HepG2 (cell line): ENCODE results near the gene SVOP. TPM values are rescaled to one million over a fixed set of nuclear protein-coding genes. Genes with fewer than 3 reads are reported as not detected.

ENCODE experiments used
- ATAC-seq: fragments of 200-7000 bp; cut with Tn5 transposase; 3 replicates; pipeline ENCODE4 v1.9.1; 2020; ENCODE audit warnings: mild to moderate bottlenecking, moderate library complexity
- BruUV-seq: library from RNA; stranded (reverse); fragments of 400-500 nt; replicated peaks from 2 replicates; lab custom pipeline; 2021; lab: Mats Ljungman, UMichigan
- CTCF ChIA-PET: fragments of 300-600 bp; formaldehyde crosslinking; extraction: SDS; loops from one replicate; lab custom pipeline; 2021; ENCODE audit warnings: low total read pairs, inconsistent platforms, low intra/inter-chr PET ratio; lab: Yijun Ruan, JAX
- POLR2A ChIA-PET: fragments of 350-600 bp; sonication (Branson Sonifier 250); formaldehyde crosslinking; loops from one replicate; lab custom pipeline; 2020; ENCODE audit warnings: antibody characterized with exemption, inconsistent platforms; lab: Yijun Ruan, JAX
- DNase-seq: peaks from one replicate; pipeline ENCODE4 v3.0.0-alpha.2; 2015; ENCODE audit warnings: low spot score
- FAIRE-seq: peaks from 3 replicates; lab custom pipeline; 2011; peaks lifted over from hg19 to GRCh38; lab: Jason Lieb, UNC
- H2AFZ ChIP-seq: one replicate; pipeline ENCODE4 v1.6.1; 2011; ENCODE audit warnings: low read length, inconsistent platforms
- H3K27ac ChIP-seq: fragments of 300-600 bp; 3 replicates; pipeline ENCODE4 v1.8.0; 2011; ENCODE audit warnings: mixed run types, mild to moderate bottlenecking, mixed read lengths, low read length, inconsistent platforms; ENCODE audit not compliant: insufficient read depth; ENCODE audit errors: extremely low read length
- H3K27me3 ChIP-seq, 2 experiments: fragments of 200-600 bp in 1 of 2; 2 replicates in 1 of 2; 3 replicates in 1 of 2; pipeline versions ENCODE4 v1.6.0 to v1.8.0; 2011; ENCODE audit warnings: low read length in 2 of 2, mild to moderate bottlenecking in 2 of 2, moderate library complexity in 2 of 2, inconsistent platforms in 1 of 2; ENCODE audit not compliant: insufficient read depth in 2 of 2, control insufficient read depth in 1 of 2
- H3K36me3 ChIP-seq, 2 experiments: fragments of 200-600 bp in 1 of 2; replicated peaks in 1 of 2; 2 replicates in 1 of 2; 3 replicates in 1 of 2; pipeline versions ENCODE4 v1.5.1 to v1.8.0; 2011; ENCODE audit warnings: low read length in 2 of 2, inconsistent platforms in 1 of 2; ENCODE audit not compliant: insufficient read depth in 2 of 2, control insufficient read depth in 1 of 2
- H3K4me1 ChIP-seq: 2 replicates; pipeline ENCODE4 v1.5.1; 2012; ENCODE audit warnings: low read length, inconsistent platforms; ENCODE audit not compliant: insufficient read depth
- H3K4me2 ChIP-seq: 2 replicates; pipeline ENCODE4 v1.6.0; 2011; ENCODE audit warnings: low read depth, low read length, inconsistent platforms
- H3K4me3 ChIP-seq, 3 experiments: fragments of 200-600 bp in 1 of 3; sonication (generic), shearing (Covaris generic) in 1 of 3; replicated peaks in 1 of 3; 2 replicates each; pipeline ENCODE4 v1.5.1; 2011 to 2016; ENCODE audit warnings: low read length in 3 of 3, inconsistent platforms in 2 of 3, low read depth in 2 of 3, mild to moderate bottlenecking in 2 of 3, control low read depth in 1 of 3, mixed read lengths in 1 of 3; ENCODE audit not compliant: insufficient read depth in 1 of 3
- H3K79me2 ChIP-seq: one replicate; pipeline ENCODE4 v1.6.1; 2011; ENCODE audit warnings: low read length, inconsistent platforms; ENCODE audit not compliant: insufficient read depth
- H3K9ac ChIP-seq: 2 replicates; pipeline ENCODE4 v1.6.0; 2011; ENCODE audit warnings: mild to moderate bottlenecking, low read depth, low read length, inconsistent platforms; ENCODE audit not compliant: insufficient read depth
- H3K9me3 ChIP-seq: 2 replicates; pipeline ENCODE4 v1.5.1; 2012; ENCODE audit warnings: mild to moderate bottlenecking, low read length
- H4K20me1 ChIP-seq: 2 replicates; pipeline ENCODE4 v1.6.0; 2011; ENCODE audit warnings: inconsistent platforms, mild to moderate bottlenecking, low read length, moderate library complexity; ENCODE audit not compliant: insufficient read depth
- CHD2 ChIP-seq: IDR thresholded peaks from 2 replicates; pipeline ENCODE4 v1.6.1; 2011; ENCODE audit warnings: low read depth, low read length, improper control_type of control experiment
- FOXK1 ChIP-seq: sonication (generic); formaldehyde crosslinking; IDR thresholded peaks from 2 replicates; pipeline ENCODE4 v1.4.0; 2020; ENCODE audit warnings: low read depth, missing genetic modification reagents, borderline replicate concordance
- HNRNPK ChIP-seq: fragments of 200-400 bp; formaldehyde crosslinking; IDR thresholded peaks from 2 replicates; pipeline ENCODE4 v1.6.1; 2018; ENCODE audit warnings: low read length, low read depth, moderate library complexity, mild to moderate bottlenecking; ENCODE audit not compliant: poor library complexity, severe bottlenecking
- KAT2B ChIP-seq: fragments of 150-350 bp; IDR thresholded peaks from 2 replicates; pipeline ENCODE4 v1.6.1; 2014; ENCODE audit warnings: low read depth, low read length, borderline replicate concordance
- KLF13 ChIP-seq: sonication (generic); formaldehyde crosslinking; IDR thresholded peaks from 2 replicates; pipeline ENCODE4 v1.4.0; 2020; ENCODE audit warnings: mild to moderate bottlenecking, missing genetic modification reagents
- MYNN ChIP-seq: sonication (generic); formaldehyde crosslinking; IDR thresholded peaks from 2 replicates; pipeline ENCODE4 v1.4.0; 2020; ENCODE audit warnings: mild to moderate bottlenecking, low read depth, missing genetic modification reagents
- RFXANK ChIP-seq: IDR thresholded peaks from 2 replicates; pipeline ENCODE4 v1.6.1; 2016
- ZFP37 ChIP-seq: sonication (generic); formaldehyde crosslinking; IDR thresholded peaks from 2 replicates; pipeline ENCODE4 v1.4.0; 2020; ENCODE audit warnings: missing genetic modification reagents, borderline replicate concordance
- ZNF292 ChIP-seq: sonication (generic); formaldehyde crosslinking; IDR thresholded peaks from 2 replicates; pipeline ENCODE4 v1.8.1; 2022; ENCODE audit warnings: mild to moderate bottlenecking, low read depth, missing genetic modification reagents, borderline replicate concordance
- ZNF557 ChIP-seq: sonication (generic); formaldehyde crosslinking; IDR thresholded peaks from 2 replicates; pipeline ENCODE4 v1.4.0; 2020; ENCODE audit warnings: missing genetic modification reagents
- ZNF773 ChIP-seq: sonication (generic); formaldehyde crosslinking; IDR thresholded peaks from 2 replicates; pipeline ENCODE4 v1.4.0; 2020; ENCODE audit warnings: missing genetic modification reagents, borderline replicate concordance
- WGBS: methylation state at CpG from one replicate; pipeline ENCODE4 v1.1.6; 2017; ENCODE audit warnings: low lambda C conversion rate; 5-methylcytosine and 5-hydroxymethylcytosine counted together
- in situ Hi-C: cut with HindIII; loops from 2 replicates; pipeline ENCODE4 v1.10.0; 2017; ENCODE audit warnings: low pct_unique_long_range_greater_than_20kb; ENCODE audit not compliant: extremely low pct_ligation_motif_present
- intact Hi-C: fragments of 100-400 bp; cut with micrococcal nuclease; formaldehyde crosslinking; loops from one replicate; pipeline ENCODE4 v1.10.0; 2022; ENCODE audit not compliant: unreplicated experiment
- polyA plus RNA-seq, 8 experiments: library from polyadenylated mRNA; depleted of rRNA in 3 of 8; stranded (reverse) in 7 of 8; unstranded in 1 of 8; fragments of >200 nt; fragmentation: Illumina TruSeq in 4 of 8; extraction: Trizol in 4 of 8; gene quantifications; 2 replicates each; pipeline versions ENCODE4 v1.2.1 to v1.2.3, GENCODE V29; 2011 to 2016; ENCODE audit warnings: low read depth in 4 of 8, missing spikeins in 1 of 8, mixed read lengths in 1 of 8; ENCODE audit not compliant: insufficient read depth in 1 of 8
- total RNA-seq, 5 experiments: library from RNA; depleted of rRNA; stranded (reverse); fragments of >200 nt; fragmentation: Illumina TruSeq; extraction: Trizol; gene quantifications; 2 replicates each; pipeline ENCODE4 v1.2.3, GENCODE V29; 2016; ENCODE audit warnings: low read depth in 1 of 5
- TF ChIP-seq, protein P1 (sequence below): sonication (generic); formaldehyde crosslinking; IDR thresholded peaks from 2 replicates; pipeline ENCODE4 v1.4.0; 2020; ENCODE audit warnings: mild to moderate bottlenecking, missing genetic modification reagents, borderline replicate concordance
- TF ChIP-seq, protein P2 (sequence below): sonication (generic); formaldehyde crosslinking; IDR thresholded peaks from 2 replicates; pipeline ENCODE4 v1.8.1; 2023; ENCODE audit warnings: mild to moderate bottlenecking, missing genetic modification reagents

Gene SVOP
- total and polyA plus RNA-seq, 2 of the 13 experiments (the other 11 are each of a cell fraction or from before 2014, with no cell fraction given) = not detected

DNA sequence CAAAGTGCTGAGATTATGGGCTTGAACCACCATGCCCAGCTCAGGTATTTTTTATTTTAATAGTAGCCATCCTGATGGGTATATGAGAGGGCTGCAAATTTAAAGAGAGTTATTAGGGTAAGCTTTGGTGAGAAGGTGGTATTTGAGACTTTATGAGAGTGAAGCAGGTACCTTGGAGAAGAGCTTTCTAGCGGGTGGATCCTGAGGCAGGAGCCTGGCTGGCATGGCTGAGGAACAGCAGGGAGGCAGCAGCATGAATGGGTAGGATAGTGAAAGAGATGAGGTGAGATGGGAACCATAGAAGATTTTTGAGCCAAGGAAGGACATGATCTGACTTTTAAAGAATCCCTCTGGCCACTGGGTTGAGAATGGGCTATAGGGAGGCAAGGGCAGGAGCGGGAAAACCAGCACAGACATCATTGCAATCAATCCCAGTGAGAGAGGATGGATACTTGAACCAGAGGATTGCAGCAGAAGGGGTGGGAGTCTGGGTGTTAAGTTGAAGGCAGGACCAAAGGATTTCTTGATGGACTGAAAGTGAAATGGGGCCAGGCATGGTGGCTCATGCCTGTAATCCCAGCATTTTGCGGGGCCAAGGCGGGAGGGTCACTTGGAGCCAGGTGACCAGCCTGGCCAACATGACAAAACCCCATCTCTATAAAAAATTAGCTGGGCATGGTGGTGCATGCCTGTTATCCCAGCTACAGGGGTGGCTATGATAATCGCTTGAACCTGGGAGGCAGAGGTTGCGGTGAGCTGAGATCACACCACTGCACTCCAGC lies 5.7 kb downstream of the SVOP start:
- CTCF ChIA-PET = no interaction called here
- ATAC-seq (no peak), FAIRE-seq (no peak)

More for the DNA sequence above, 5.7 kb downstream of the SVOP start:
- Histone ChIP-seq H3K4me2 (no peak overlapping the region), H3K4me1 (peaks cover 14% of the 10 kb centered on the region), H4K20me1 (no peaks in the 10 kb centered on the region), H3K9me3 (no peaks in the 10 kb centered on the region), H3K4me3 (no peak overlapping the region), H3K79me2 (no peaks in the 10 kb centered on the region), H3K36me3 (no peaks in the 10 kb centered on the region), H3K27me3 (peaks cover 0 to 13% of the 10 kb centered on the region in 2 experiments; a peak in 1 of 5 replicates), H3K9ac (no peak overlapping the region), H3K27ac (no peak overlapping the region), H2AFZ (no peak overlapping the region)
- no peak for DNase-seq
- intact Hi-C loops = no loop called here
- in situ Hi-C loops = no loop called here
- WGBS = 41% methylated on average over 6 of the region's 6 CpGs
- no TSS peak for BruUV-seq
- POLR2A ChIA-PET = no interaction called here
- TF ChIP-seq MYNN (no peak), KAT2B (no peak), ZNF557 (no peak), KLF13 (CRISPR knock-in tag) (no peak), ZNF773 (no peak), FOXK1 (CRISPR knock-in tag) (no peak), CHD2 (no peak), RFXANK (CRISPR knock-in tag) (no peak), HNRNPK (no peak), ZNF292 (CRISPR knock-in tag) (no peak), ZFP37 (CRISPR knock-in tag) (no peak)
- TF ChIP-seq, protein P1, sequence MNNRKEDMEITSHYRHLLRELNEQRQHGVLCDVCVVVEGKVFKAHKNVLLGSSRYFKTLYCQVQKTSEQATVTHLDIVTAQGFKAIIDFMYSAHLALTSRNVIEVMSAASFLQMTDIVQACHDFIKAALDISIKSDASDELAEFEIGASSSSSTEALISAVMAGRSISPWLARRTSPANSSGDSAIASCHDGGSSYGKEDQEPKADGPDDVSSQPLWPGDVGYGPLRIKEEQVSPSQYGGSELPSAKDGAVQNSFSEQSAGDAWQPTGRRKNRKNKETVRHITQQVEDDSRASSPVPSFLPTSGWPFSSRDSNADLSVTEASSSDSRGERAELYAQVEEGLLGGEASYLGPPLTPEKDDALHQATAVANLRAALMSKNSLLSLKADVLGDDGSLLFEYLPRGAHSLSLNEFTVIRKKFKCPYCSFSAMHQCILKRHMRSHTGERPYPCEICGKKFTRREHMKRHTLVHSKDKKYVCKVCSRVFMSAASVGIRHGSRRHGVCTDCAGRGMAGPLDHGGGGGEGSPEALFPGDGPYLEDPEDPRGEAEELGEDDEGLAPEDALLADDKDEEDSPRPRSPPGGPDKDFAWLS (CRISPR knock-in tag) = no peak
- TF ChIP-seq, protein P2, sequence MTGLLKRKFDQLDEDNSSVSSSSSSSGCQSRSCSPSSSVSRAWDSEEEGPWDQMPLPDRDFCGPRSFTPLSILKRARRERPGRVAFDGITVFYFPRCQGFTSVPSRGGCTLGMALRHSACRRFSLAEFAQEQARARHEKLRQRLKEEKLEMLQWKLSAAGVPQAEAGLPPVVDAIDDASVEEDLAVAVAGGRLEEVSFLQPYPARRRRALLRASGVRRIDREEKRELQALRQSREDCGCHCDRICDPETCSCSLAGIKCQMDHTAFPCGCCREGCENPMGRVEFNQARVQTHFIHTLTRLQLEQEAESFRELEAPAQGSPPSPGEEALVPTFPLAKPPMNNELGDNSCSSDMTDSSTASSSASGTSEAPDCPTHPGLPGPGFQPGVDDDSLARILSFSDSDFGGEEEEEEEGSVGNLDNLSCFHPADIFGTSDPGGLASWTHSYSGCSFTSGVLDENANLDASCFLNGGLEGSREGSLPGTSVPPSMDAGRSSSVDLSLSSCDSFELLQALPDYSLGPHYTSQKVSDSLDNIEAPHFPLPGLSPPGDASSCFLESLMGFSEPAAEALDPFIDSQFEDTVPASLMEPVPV = no peak
- TF ChIP-seq, all 625 proteins: peak for 0
